Endothelial cell of umbilical vein (primary cell): Measurements from ENCODE around the gene TERT. TPM values are rescaled to one million over a fixed set of nuclear protein-coding genes. Genes with fewer than 3 reads are reported as not detected.

Experiments
- BruUV-seq: library from RNA; stranded (reverse); fragments of 400-500 nt; replicated peaks from 2 replicates; lab custom pipeline; 2021; lab: Mats Ljungman, UMichigan
- CTCF ChIA-PET: fragments of 300-600, 350-600 bp; sonication (Branson Sonifier 250); formaldehyde crosslinking; loops from one replicate; lab custom pipeline; 2021; ENCODE audit warnings: antibody characterized with exemption, inconsistent platforms; lab: Charles Lee
- POLR2A ChIA-PET: fragments of 300-600, 350-600 bp; sonication (Branson Sonifier 250); formaldehyde crosslinking; loops from one replicate; lab custom pipeline; 2021; ENCODE audit warnings: antibody characterized with exemption, inconsistent platforms; lab: Charles Lee
- DNase-seq: peaks from one replicate; pipeline ENCODE4 v3.0.0-alpha.2; 2011; ENCODE audit warnings: low read depth, low spot score
- FAIRE-seq: peaks from 2 replicates; lab custom pipeline; 2011; peaks lifted over from hg19 to GRCh38; lab: Jason Lieb, UNC
- H2AFZ ChIP-seq: 2 replicates; pipeline ENCODE4 v1.6.0; 2012; ENCODE audit warnings: low read depth, low read length, control low read depth, inconsistent platforms
- H3K27ac ChIP-seq: 2 replicates; pipeline ENCODE4 v1.5.1; 2011; ENCODE audit warnings: low read depth, mild to moderate bottlenecking, control low read depth, low read length, moderate library complexity; ENCODE audit not compliant: insufficient read depth
- H3K27me3 ChIP-seq, 2 experiments: 2 replicates each; pipeline versions ENCODE4 v1.6.0 to v1.6.1; 2011; ENCODE audit warnings: low read length in 2 of 2, mixed read lengths in 1 of 2; ENCODE audit not compliant: control insufficient read depth in 2 of 2, insufficient read depth in 2 of 2
- H3K36me3 ChIP-seq, 2 experiments: 2 replicates in 1 of 2; 3 replicates in 1 of 2; pipeline ENCODE4 v1.5.1; 2011; ENCODE audit warnings: low read length in 2 of 2, mild to moderate bottlenecking in 1 of 2, moderate library complexity in 1 of 2; ENCODE audit not compliant: control insufficient read depth in 2 of 2, insufficient read depth in 2 of 2; ENCODE audit errors: extremely low read depth in 1 of 2
- H3K4me1 ChIP-seq: 3 replicates; pipeline ENCODE4 v1.5.1; 2011; ENCODE audit warnings: mild to moderate bottlenecking, low read length; ENCODE audit not compliant: control insufficient read depth, insufficient read depth; ENCODE audit errors: extremely low read depth
- H3K4me2 ChIP-seq: 2 replicates; pipeline ENCODE4 v1.6.1; 2011; ENCODE audit warnings: low read length, control low read depth, mixed read lengths; ENCODE audit not compliant: insufficient read depth
- H3K4me3 ChIP-seq, 3 experiments: fragments of 200-600 bp in 1 of 3; sonication (generic), shearing (Covaris generic) in 1 of 3; replicated peaks in 1 of 3; 2 replicates each; pipeline ENCODE4 v1.5.1; 2011 to 2016; ENCODE audit warnings: control low read depth in 3 of 3, low read length in 3 of 3, mild to moderate bottlenecking in 2 of 3, inconsistent platforms in 1 of 3, low read depth in 1 of 3, moderate library complexity in 1 of 3; ENCODE audit not compliant: insufficient read depth in 1 of 3
- H3K79me2 ChIP-seq: 2 replicates; pipeline ENCODE4 v1.6.0; 2012; ENCODE audit warnings: low read length, inconsistent platforms; ENCODE audit not compliant: control insufficient read depth, insufficient read depth
- H3K9ac ChIP-seq: replicated peaks from 2 replicates; pipeline ENCODE3; 2011; ENCODE audit warnings: low read length, control low read depth; ENCODE audit not compliant: insufficient read depth; ENCODE audit errors: extremely low read depth
- H3K9me1 ChIP-seq: replicated peaks from 3 replicates; pipeline ENCODE4 v1.6.0; 2011; ENCODE audit warnings: mild to moderate bottlenecking, low read length; ENCODE audit not compliant: control insufficient read depth, insufficient read depth; ENCODE audit errors: extremely low read depth
- H3K9me3 ChIP-seq: replicated peaks from 2 replicates; pipeline ENCODE4 v1.5.1; 2012; ENCODE audit warnings: low read length, inconsistent platforms; ENCODE audit not compliant: control insufficient read depth, insufficient read depth
- H4K20me1 ChIP-seq: replicated peaks from 2 replicates; pipeline ENCODE3; 2011; ENCODE audit warnings: mild to moderate bottlenecking, low read length; ENCODE audit not compliant: control insufficient read depth, insufficient read depth; ENCODE audit errors: extremely low read depth
- EZH2 ChIP-seq: IDR thresholded peaks from 2 replicates; pipeline ENCODE4 v1.6.1; 2012; ENCODE audit warnings: borderline replicate concordance, low read depth, mild to moderate bottlenecking, moderate library complexity, low read length, inconsistent platforms; ENCODE audit not compliant: severe bottlenecking
- FOS ChIP-seq: IDR thresholded peaks from 2 replicates; pipeline ENCODE4 v1.6.1; 2011; ENCODE audit warnings: mild to moderate bottlenecking, low read length, moderate library complexity, borderline replicate concordance; ENCODE audit not compliant: insufficient read depth
- GATA2 ChIP-seq: IDR thresholded peaks from 2 replicates; pipeline ENCODE4 v1.7.0; 2011; ENCODE audit warnings: low read depth, mild to moderate bottlenecking, moderate library complexity, mixed read lengths, low read length; ENCODE audit not compliant: insufficient read length, insufficient read depth
- JUN ChIP-seq: IDR thresholded peaks from 2 replicates; pipeline ENCODE4 v1.6.1; 2011; ENCODE audit warnings: borderline replicate concordance, low read depth; ENCODE audit not compliant: insufficient read length, insufficient read depth
- MYC ChIP-seq: IDR thresholded peaks from one replicate; pipeline ENCODE4 v1.6.1; 2011; ENCODE audit warnings: mild to moderate bottlenecking, low read depth, low read length
- POLR2A ChIP-seq: IDR thresholded peaks from 2 replicates; pipeline ENCODE4 v1.6.1; 2012; ENCODE audit warnings: low read depth, mild to moderate bottlenecking, control low read depth, low read length
- POLR2AphosphoS5 ChIP-seq: IDR thresholded peaks from 2 replicates; pipeline ENCODE4 v1.6.1; 2012; ENCODE audit warnings: low read depth, mild to moderate bottlenecking, control low read depth, low read length, moderate library complexity; ENCODE audit not compliant: insufficient read depth
- dilution Hi-C: fragments of 300-500 bp; cut with MboI; formaldehyde crosslinking; loops from one replicate; pipeline ENCODE4 v1.15.0; 2019; ENCODE audit warnings: low sequenced_read_pairs; ENCODE audit not compliant: extremely low pct_ligation_motif_present
- intact Hi-C: fragments of 100-400 bp; cut with micrococcal nuclease; formaldehyde crosslinking; loops from one replicate; pipeline ENCODE4 v1.10.0; 2022
- polyA plus RNA-seq, 4 experiments: library from polyadenylated mRNA; depleted of rRNA in 3 of 4; stranded (reverse) in 3 of 4; unstranded in 1 of 4; fragments of >200 nt; gene quantifications; 2 replicates each; pipeline versions ENCODE4 v1.2.1 to v1.2.3, GENCODE V29; 2011 to 2012; ENCODE audit warnings: missing spikeins in 1 of 4
- total RNA-seq: library from RNA; stranded (reverse); gene quantifications from 2 replicates; pipeline ENCODE4 v1.2.3, GENCODE V29; 2021
- TF ChIP-seq, protein P1 (sequence below), 2 donors: IDR thresholded peaks; 1 replicate in 1 of 2; 2 replicates in 1 of 2; pipeline ENCODE4 v1.5.1; 2011; ENCODE audit warnings: low read length in 2 of 2, mild to moderate bottlenecking in 2 of 2, moderate library complexity in 2 of 2, control low read depth in 1 of 2, inconsistent platforms in 1 of 2, low read depth in 1 of 2; ENCODE audit not compliant: insufficient read depth in 1 of 2; ENCODE audit errors: extremely low read depth in 1 of 2
- TF ChIP-seq, protein P2 (sequence below): IDR thresholded peaks from 2 replicates; pipeline ENCODE4 v1.6.1; 2011; ENCODE audit not compliant: insufficient read depth, insufficient read length

The TERT gene
- total and polyA plus RNA-seq, 2 donors (not counting 3 experiments of a cell fraction or from before 2014, with no cell fraction given) = 0.04 TPM; not detected in 1

DNA sequence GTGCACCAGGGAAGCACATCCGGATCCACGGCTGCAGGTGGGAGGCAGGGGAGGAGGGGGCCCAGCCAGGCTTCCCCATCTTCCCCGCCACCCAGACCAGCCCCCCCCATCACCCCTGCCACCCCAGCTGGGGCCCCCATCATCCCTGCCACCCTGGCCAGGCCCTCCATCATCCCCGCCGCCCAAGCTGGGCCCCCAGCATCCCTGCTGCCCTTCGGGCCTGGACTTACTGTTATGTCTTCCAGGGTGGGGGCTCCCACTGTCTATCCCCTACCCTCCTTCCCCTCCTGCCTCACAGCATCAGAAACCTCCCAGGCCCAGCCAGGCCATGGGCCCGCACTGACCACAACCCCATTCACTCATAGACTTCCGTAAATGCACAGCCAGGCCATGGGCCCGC is 42.2 kb downstream of the TERT start:
- no peaks in the 10 kb centered on the region for H3K36me3 ChIP-seq
- no peaks in the 10 kb centered on the region for H3K9me1 ChIP-seq
- no peak overlapping the region for H3K27ac ChIP-seq
- dilution Hi-C loops (no loop called here), intact Hi-C loops (no loop called here)
- DNase-seq (no peak), FAIRE-seq (no peak)
- no peak overlapping the region for H3K4me2 ChIP-seq
- no peaks in the 10 kb centered on the region for H3K79me2 ChIP-seq
- CTCF ChIA-PET = no interaction called here
- no peak overlapping the region for H3K4me3 ChIP-seq
- H3K9me3 ChIP-seq = no peaks in the 10 kb centered on the region
- peaks cover 3% of the 10 kb centered on the region for H3K4me1 ChIP-seq
- no peak overlapping the region for H2AFZ ChIP-seq
- H3K9ac ChIP-seq = no peak overlapping the region
- POLR2A ChIA-PET = no interaction called here
- no peaks in the 10 kb centered on the region for H4K20me1 ChIP-seq
- H3K27me3 ChIP-seq = no peaks in the 10 kb centered on the region
- no TSS peak for BruUV-seq
- TF ChIP-seq POLR2AphosphoS5 = no peak
- no peak for TF ChIP-seq MYC
- no peak for TF ChIP-seq POLR2A
- no peak for TF ChIP-seq FOS
- no peak for TF ChIP-seq GATA2
- TF ChIP-seq EZH2 = no peak
- no peak for TF ChIP-seq JUN
- TF ChIP-seq, protein P1, sequence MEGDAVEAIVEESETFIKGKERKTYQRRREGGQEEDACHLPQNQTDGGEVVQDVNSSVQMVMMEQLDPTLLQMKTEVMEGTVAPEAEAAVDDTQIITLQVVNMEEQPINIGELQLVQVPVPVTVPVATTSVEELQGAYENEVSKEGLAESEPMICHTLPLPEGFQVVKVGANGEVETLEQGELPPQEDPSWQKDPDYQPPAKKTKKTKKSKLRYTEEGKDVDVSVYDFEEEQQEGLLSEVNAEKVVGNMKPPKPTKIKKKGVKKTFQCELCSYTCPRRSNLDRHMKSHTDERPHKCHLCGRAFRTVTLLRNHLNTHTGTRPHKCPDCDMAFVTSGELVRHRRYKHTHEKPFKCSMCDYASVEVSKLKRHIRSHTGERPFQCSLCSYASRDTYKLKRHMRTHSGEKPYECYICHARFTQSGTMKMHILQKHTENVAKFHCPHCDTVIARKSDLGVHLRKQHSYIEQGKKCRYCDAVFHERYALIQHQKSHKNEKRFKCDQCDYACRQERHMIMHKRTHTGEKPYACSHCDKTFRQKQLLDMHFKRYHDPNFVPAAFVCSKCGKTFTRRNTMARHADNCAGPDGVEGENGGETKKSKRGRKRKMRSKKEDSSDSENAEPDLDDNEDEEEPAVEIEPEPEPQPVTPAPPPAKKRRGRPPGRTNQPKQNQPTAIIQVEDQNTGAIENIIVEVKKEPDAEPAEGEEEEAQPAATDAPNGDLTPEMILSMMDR (IDR thresholded peaks at IDR 0.05; ENCODE audit: extremely low read depth in 1 of 2, insufficient read depth in 1 of 2, low read depth in 1 of 2, low read length in 2 of 2) = no peak
- TF ChIP-seq, protein P2, sequence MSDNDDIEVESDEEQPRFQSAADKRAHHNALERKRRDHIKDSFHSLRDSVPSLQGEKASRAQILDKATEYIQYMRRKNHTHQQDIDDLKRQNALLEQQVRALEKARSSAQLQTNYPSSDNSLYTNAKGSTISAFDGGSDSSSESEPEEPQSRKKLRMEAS = no peak
